Fibroblast of lung (primary cell): Measurements from ENCODE around the gene TMEM14C. TPM values are rescaled to one million over a fixed set of nuclear protein-coding genes. Genes with fewer than 3 reads are reported as not detected.
A peak's percentile ranks its signal among the peaks of the same experiment; 100 is the strongest.

Experiments used
- DNase-seq, 2 donors: peaks; one replicate each; pipeline versions ENCODE4 v3.0.0 to v3.0.0-alpha.2; 2010; ENCODE audit warnings: low read depth in 2 of 2
- H2AFZ ChIP-seq: 2 replicates; pipeline ENCODE4 v1.5.1; 2012; ENCODE audit warnings: low read length, control low read depth, inconsistent platforms
- H3K27ac ChIP-seq: 2 replicates; pipeline ENCODE4 v1.5.1; 2011; ENCODE audit warnings: low read length, control low read depth; ENCODE audit not compliant: insufficient read depth
- H3K27me3 ChIP-seq: 2 replicates; pipeline ENCODE4 v1.5.1; 2011; ENCODE audit warnings: mild to moderate bottlenecking, low read length; ENCODE audit not compliant: control insufficient read depth, insufficient read depth
- H3K36me3 ChIP-seq: 2 replicates; pipeline ENCODE4 v1.5.1; 2011; ENCODE audit warnings: low read length; ENCODE audit not compliant: control insufficient read depth, insufficient read depth
- H3K4me1 ChIP-seq: 2 replicates; pipeline ENCODE4 v1.5.1; 2011; ENCODE audit warnings: low read length; ENCODE audit not compliant: control insufficient read depth, insufficient read depth; ENCODE audit errors: extremely low read depth
- H3K4me2 ChIP-seq: 2 replicates; pipeline ENCODE4 v1.5.1; 2011; ENCODE audit warnings: low read length, control low read depth; ENCODE audit not compliant: insufficient read depth; ENCODE audit errors: extremely low read depth
- H3K4me3 ChIP-seq, 4 experiments: fragments of 200-600 bp in 1 of 4; sonication (generic) in 1 of 4; replicated peaks in 1 of 4; 2 replicates each; pipeline ENCODE4 v1.5.1; 2011 to 2016; ENCODE audit warnings: low read length in 4 of 4, low read depth in 3 of 4, mild to moderate bottlenecking in 3 of 4, control low read depth in 2 of 4, inconsistent platforms in 1 of 4, mixed read lengths in 1 of 4; ENCODE audit not compliant: insufficient read depth in 1 of 4; ENCODE audit errors: control extremely low read depth in 1 of 4
- H3K79me2 ChIP-seq: 2 replicates; pipeline ENCODE4 v1.5.1; 2012; ENCODE audit warnings: mild to moderate bottlenecking, low read length, inconsistent platforms; ENCODE audit not compliant: control insufficient read depth, insufficient read depth
- H3K9ac ChIP-seq: 2 replicates; pipeline ENCODE4 v1.5.1; 2011; ENCODE audit warnings: mild to moderate bottlenecking, low read length, control low read depth; ENCODE audit not compliant: insufficient read depth
- H3K9me3 ChIP-seq: 2 replicates; pipeline ENCODE4 v1.5.1; 2012; ENCODE audit warnings: low read depth, low read length; ENCODE audit not compliant: control insufficient read depth, insufficient read depth
- H4K20me1 ChIP-seq: 2 replicates; pipeline ENCODE4 v1.5.1; 2011; ENCODE audit warnings: low read length; ENCODE audit not compliant: control insufficient read depth, insufficient read depth; ENCODE audit errors: extremely low read depth
- EZH2 ChIP-seq: IDR thresholded peaks from 2 replicates; pipeline ENCODE4 v1.5.1; 2012; ENCODE audit warnings: low read length, control low read depth, mild to moderate bottlenecking; ENCODE audit errors: missing control alignments
- polyA plus RNA-seq, 2 donors: library from polyadenylated mRNA; depleted of rRNA in 1 of 2; stranded (reverse) in 1 of 2; unstranded in 1 of 2; fragments of >200 nt; gene quantifications; 2 replicates each; pipeline ENCODE4 v1.2.1, GENCODE V29; 2011 to 2012; ENCODE audit warnings: missing spikeins in 1 of 2
- total RNA-seq: library from RNA; depleted of rRNA; stranded (reverse); fragments of >200 nt; gene quantifications from 2 replicates; pipeline ENCODE4 v1.2.1, GENCODE V29; 2014
- TF ChIP-seq, protein P1 (sequence below), 2 donors: IDR thresholded peaks in 1 of 2; conservative IDR thresholded peaks in 1 of 2; 1 replicate in 1 of 2; 2 replicates in 1 of 2; pipeline ENCODE4 v1.5.1; 2011 to 2012; ENCODE audit warnings: low read length in 2 of 2, control low read depth in 1 of 2, inconsistent platforms in 1 of 2, low read depth in 1 of 2, mild to moderate bottlenecking in 1 of 2

The TMEM14C gene
- total and polyA plus RNA-seq, 2 donors (not counting 1 experiment from before 2014, with no cell fraction given), result 123 to 246 TPM

DNA sequence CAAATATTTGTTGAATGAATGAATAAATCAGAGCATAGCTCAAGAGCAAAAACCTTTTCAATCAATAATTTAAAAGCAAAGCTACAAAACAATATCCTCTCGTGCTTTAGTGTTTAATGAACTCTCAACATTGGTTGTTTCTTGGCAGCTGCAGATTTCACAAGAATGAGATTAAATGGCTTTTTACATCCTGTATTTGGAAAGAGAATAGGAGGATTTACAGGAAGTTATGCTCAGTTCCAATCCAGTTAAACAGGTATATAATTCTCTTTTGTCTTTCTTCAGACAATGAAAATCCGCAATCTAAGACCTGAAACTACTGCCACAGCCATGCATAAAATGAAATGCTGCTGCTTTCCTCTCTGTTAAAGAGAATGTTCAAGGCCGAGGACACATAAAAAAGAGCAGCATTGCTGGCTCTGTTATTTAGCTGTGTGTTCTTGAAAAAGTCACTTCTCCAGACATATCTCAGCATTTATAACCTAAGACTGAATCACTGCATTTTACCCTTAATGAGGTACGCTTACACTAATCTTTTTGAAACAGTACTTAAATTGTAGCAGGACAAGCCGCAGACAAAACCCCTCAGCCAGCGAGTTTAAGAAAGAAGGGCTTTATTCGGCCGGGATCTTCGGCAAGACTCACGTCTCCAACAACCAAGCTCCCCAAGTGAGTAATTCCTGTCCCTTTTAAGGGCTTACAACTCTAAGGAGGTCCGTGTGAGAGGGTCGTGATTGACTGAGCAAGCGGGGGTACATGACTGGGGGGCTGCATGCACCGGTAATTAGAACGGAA, 32.0 kb upstream of the TMEM14C start:
- Histone ChIP-seq H3K36me3 (no peaks in the 10 kb centered on the region), H3K4me2 (no peak overlapping the region), H3K79me2 (peaks cover 23% of the 10 kb centered on the region), H3K4me1 (peaks cover 5% of the 10 kb centered on the region), H3K27ac (no peak overlapping the region), H2AFZ (no peak overlapping the region), H3K9ac (no peak overlapping the region), H3K27me3 (no peaks in the 10 kb centered on the region), H3K4me3 (no peak overlapping the region), H3K9me3 (no peaks in the 10 kb centered on the region), H4K20me1 (no peaks in the 10 kb centered on the region)
- TF ChIP-seq, protein P1, sequence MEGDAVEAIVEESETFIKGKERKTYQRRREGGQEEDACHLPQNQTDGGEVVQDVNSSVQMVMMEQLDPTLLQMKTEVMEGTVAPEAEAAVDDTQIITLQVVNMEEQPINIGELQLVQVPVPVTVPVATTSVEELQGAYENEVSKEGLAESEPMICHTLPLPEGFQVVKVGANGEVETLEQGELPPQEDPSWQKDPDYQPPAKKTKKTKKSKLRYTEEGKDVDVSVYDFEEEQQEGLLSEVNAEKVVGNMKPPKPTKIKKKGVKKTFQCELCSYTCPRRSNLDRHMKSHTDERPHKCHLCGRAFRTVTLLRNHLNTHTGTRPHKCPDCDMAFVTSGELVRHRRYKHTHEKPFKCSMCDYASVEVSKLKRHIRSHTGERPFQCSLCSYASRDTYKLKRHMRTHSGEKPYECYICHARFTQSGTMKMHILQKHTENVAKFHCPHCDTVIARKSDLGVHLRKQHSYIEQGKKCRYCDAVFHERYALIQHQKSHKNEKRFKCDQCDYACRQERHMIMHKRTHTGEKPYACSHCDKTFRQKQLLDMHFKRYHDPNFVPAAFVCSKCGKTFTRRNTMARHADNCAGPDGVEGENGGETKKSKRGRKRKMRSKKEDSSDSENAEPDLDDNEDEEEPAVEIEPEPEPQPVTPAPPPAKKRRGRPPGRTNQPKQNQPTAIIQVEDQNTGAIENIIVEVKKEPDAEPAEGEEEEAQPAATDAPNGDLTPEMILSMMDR (conservative IDR thresholded peaks at IDR 0.05 in 1 of 2, IDR thresholded peaks at IDR 0.05 in 1 of 2; ENCODE audit: low read depth in 1 of 2, low read length in 2 of 2), result no peak
- TF ChIP-seq EZH2, result no peak
- DNase-seq, result no peak

DNA sequence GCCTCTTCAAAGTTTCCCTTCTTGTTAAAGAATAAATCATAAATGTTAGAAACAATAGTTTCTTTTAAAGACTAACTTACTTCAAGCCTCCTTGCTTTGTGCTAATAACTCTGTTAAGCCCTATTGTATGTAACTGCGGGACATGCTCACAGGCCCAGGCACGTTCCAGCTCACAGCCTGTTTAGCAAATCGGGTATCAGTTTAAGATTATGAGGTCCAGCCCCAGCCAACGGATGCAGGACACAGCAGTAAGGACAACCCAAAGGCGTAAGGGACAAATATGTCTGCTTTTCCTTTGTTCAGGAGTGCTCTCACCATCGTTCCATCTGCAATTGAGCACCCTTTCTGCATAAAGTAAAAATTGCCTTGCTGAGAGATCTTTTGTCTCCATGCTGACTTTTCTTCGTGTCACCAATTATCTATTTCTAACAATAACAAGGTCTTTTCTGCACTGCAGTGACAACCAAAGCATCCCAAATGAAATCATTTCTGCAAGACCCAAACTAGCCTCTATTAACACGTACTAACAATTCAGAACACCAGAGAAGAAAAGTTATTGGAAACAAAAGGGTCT, 29.8 kb upstream of the TMEM14C start:
- Histone ChIP-seq H3K9ac (no peak overlapping the region), H3K4me3 (peak overlapping the region; percentile 93 to 100 (median 99)), H4K20me1 (no peaks in the 10 kb centered on the region), H3K36me3 (no peaks in the 10 kb centered on the region), H3K4me2 (peak overlapping the region; percentile 82), H3K79me2 (peaks cover 39% of the 10 kb centered on the region), H2AFZ (no peak overlapping the region), H3K9me3 (no peaks in the 10 kb centered on the region), H3K27me3 (no peaks in the 10 kb centered on the region), H3K27ac (no peak overlapping the region), H3K4me1 (peaks cover 5% of the 10 kb centered on the region)
- no peak for DNase-seq
- no peak for TF ChIP-seq EZH2
- TF ChIP-seq, protein P1 (conservative IDR thresholded peaks at IDR 0.05 in 1 of 2, IDR thresholded peaks at IDR 0.05 in 1 of 2; ENCODE audit: low read depth in 1 of 2, low read length in 2 of 2), result no peak

DNA sequence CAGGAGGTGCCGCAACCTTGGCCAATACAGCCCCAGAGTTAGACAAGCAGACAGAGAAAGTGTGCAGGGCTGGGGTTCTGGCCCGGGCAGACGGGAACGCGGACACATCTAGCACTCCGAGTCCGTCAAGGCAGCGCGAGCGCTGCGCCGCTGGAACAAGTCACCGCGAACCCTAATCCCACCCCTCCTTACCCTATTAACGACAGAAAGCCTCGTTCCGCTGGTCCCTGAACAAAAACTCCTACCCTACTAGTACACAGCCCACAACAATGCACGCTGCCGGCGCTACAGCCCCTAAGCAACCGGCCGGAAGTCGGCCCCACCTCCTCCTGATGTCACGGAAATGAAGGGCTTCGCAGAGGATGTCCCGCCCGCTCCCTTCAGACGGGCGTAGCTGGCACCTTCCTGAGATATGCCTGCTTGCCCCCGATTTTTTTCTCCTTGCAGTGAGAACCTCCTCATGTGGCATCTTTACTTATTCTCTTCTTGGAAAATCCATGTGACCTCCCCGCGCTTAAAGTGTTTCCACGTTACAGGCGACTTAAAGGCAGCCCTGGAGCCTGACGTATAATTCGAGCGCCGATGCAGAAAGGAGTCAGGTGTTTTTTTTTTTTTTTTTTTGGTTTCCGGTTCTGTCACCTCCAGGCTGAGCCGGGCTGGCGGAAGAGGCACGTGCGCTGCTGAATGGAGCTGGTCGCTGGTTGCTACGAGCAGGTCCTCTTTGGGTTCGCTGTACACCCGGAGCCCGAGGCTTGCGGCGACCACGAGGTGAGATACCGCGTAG, 28.4 kb upstream of the TMEM14C start, which contains the start of the genes C6orf52 and PAK1IP1:
C6orf52 (minus strand) TSS at position 315 of the 784 bp plus-strand sequence. CDS start 7,066 bp downstream, outside the sequence.
PAK1IP1 (plus strand) TSS at position 671 of the 784 bp plus-strand sequence; CDS start at position 685, 14 bp downstream.
- H3K79me2 ChIP-seq, result peaks cover 44% of the 10 kb centered on the region
- peak within 1 kb of the TSS; percentile 99 for H3K27ac ChIP-seq
- peak within 1 kb of the TSS; percentile 93 to 100 (median 99) for H3K4me3 ChIP-seq
- H3K4me2 ChIP-seq, result peak within 1 kb of the TSS; percentile 98
- TF ChIP-seq, protein P1 (conservative IDR thresholded peaks at IDR 0.05 in 1 of 2, IDR thresholded peaks at IDR 0.05 in 1 of 2; ENCODE audit: low read depth in 1 of 2, low read length in 2 of 2), result no peak
- TF ChIP-seq EZH2, result no peak
- H3K9me3 ChIP-seq, result no peaks in the 10 kb centered on the region
- peak within 1 kb of the TSS; percentile 97 for H2AFZ ChIP-seq
- no peaks in the 10 kb centered on the region for H3K27me3 ChIP-seq
- H4K20me1 ChIP-seq, result no peaks in the 10 kb centered on the region
- H3K4me1 ChIP-seq, result peaks cover 5% of the 10 kb centered on the region
- H3K36me3 ChIP-seq, result no peaks in the 10 kb centered on the region
- peak within 1 kb of the TSS; percentile 92 for H3K9ac ChIP-seq
- peak; percentile 93 to 96 for DNase-seq
